Stimulated activated CD8-positive, alpha-beta memory T cell treated with anti-CD3 and anti-CD28 coated beads, Interleukin-2, amount 100 ng/mL, for 48 hours (primary cell): ENCODE data around the gene DMTF1.
"Not testable (repeated sequence)": the region's sequence is repeated elsewhere in the genome, so short reads cannot be mapped to it uniquely, and the experiment has no call there.

ENCODE experiments used
- DNase-seq, 2 donors: peaks; one replicate each; pipeline ENCODE4 v3.0.0-alpha.2; 2020; ENCODE audit warnings: low read depth in 2 of 2

The DMTF1 gene, protein sequence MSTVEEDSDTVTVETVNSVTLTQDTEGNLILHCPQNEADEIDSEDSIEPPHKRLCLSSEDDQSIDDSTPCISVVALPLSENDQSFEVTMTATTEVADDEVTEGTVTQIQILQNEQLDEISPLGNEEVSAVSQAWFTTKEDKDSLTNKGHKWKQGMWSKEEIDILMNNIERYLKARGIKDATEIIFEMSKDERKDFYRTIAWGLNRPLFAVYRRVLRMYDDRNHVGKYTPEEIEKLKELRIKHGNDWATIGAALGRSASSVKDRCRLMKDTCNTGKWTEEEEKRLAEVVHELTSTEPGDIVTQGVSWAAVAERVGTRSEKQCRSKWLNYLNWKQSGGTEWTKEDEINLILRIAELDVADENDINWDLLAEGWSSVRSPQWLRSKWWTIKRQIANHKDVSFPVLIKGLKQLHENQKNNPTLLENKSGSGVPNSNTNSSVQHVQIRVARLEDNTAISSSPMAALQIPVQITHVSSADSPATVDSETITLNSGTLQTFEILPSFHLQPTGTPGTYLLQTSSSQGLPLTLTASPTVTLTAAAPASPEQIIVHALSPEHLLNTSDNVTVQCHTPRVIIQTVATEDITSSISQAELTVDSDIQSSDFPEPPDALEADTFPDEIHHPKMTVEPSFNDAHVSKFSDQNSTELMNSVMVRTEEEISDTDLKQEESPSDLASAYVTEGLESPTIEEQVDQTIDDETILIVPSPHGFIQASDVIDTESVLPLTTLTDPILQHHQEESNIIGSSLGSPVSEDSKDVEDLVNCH

GRCh38 chr7:87152112-87152896 is at the start of gene DMTF1:
Gene DMTF1 (plus strand): TSS chr7:87152453. CDS start chr7:87164942, 12,489 bp downstream.
- peak; percentile 83 to 85 for DNase-seq

DNA sequence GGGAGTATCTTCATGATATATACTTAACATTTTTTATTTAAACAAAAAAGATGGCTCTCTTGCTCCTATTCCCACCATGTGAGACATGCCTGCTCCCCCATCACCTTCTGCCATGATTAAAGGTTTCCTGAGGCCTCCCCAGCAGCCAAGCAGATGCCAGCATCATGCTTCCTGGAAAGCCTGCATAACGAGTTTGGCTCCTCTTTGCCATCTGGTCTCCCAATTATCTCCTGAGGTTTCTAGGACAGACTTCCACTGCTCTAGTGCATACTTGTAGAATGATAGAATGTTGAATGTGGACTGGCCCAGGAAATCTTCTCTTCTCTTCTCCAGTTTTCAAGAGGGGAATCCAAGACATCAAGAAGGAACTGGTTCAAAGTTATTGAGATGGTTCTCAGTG is 46.9 kb upstream of the DMTF1 start:
- no peak for DNase-seq

- no peak for DNase-seq
These were observed 45.2 kb upstream of the DMTF1 start for GRCh38 chr7:87106974-87107612.

- no peak for DNase-seq
These were observed 44.1 kb upstream of the DMTF1 start for GRCh38 chr7:87107949-87108776.

DNA sequence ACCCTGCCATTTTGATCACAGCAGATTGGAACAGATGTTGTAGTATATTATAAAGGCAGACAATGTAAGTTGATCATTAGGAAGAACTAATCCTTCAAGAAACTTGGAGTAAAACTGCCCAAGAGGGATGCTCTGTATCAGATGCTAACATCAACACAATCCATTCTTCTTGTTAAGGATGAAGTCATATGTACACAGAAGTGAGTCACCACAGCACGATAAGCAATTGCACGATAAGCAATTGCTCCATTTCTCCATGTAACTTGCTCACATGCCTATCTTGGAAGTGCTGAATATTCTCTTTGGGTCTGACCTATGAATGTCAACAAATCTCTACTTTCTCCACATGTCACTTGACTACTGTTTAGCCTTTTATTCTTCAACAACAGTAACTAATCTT is 41.5 kb upstream of the DMTF1 start:
- DNase-seq = no peak

DNA sequence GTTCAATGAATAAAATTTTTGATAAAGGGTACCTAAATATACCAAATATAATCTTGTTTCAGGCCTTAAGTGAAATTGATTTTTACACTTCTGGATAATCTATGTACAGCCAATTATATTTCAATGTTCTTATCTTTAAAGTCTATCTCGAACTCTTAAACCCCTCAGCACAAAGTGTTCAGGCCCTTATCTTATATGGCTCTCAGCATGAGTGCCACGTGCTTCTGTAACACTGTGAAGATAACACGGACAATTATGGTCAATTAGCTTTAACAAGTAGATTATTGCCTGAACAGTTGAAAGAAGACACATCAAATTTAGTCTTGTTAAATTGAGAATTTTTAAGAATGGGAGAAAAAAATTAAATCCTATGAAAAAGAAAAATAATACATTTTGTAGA is 40.4 kb upstream of the DMTF1 start:
- no peak for DNase-seq

- DNase-seq = no peak
These were observed 39.2 kb upstream of the DMTF1 start for GRCh38 chr7:87113077-87113476.

DNA sequence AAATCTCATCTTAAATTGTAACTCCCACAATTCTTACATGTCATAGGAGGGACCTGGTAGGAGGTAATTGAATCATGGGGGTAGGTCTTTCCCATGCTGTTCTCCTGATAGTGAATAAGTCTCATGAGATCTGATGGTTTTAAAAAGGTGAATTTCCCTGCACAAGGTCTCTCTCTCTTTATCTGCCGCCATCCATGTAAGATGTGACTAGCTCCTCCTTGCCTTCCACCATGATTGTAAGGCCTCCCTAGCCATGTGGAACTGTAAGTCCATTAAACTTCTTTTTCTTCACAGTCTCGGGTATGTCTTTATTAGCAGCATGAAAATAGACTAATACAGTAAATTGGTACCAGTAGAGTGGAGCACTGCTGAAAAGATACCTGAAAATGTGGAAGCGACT is 38.3 kb upstream of the DMTF1 start:
- DNase-seq = not testable (repeated sequence)

DNA sequence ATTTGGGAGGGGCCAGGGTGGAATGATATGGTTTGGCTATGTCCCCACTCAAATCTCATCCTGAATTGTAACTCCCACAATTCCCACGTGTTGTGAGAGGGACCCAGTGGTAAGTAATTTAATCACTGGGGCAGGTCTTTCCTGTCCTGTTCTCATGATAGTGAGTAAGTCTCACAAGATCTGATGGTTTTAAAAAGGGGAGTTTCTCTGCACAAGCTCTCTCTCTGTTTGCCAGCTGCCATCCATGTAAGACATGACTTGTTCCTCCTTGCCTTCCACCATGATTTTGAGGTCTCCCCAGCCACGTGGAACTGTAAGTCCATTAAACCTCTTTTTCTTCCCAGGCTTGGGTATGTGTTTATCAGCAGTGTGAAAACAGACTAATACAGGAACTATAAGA is 36.5 kb upstream of the DMTF1 start:
- DNase-seq = not testable (repeated sequence)

DNA sequence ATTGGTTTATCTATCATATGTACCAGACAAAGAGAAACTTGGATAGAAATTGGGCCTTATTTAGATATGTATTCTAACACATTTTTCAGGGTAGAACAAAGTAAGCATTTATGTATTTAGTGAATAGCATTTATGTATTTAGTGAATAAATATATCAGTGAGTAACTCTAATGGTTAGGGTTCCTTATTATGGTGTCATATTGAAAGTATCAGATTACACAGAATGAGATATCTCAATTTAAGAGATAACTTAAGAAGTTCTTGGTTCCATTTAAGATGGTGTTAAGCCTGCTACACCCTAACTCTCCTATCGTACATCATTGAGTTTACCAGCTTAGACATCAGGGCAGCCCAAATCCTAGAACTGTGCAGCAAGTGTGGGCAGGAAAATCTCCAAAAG is 35.9 kb upstream of the DMTF1 start:
- no peak for DNase-seq

DNA sequence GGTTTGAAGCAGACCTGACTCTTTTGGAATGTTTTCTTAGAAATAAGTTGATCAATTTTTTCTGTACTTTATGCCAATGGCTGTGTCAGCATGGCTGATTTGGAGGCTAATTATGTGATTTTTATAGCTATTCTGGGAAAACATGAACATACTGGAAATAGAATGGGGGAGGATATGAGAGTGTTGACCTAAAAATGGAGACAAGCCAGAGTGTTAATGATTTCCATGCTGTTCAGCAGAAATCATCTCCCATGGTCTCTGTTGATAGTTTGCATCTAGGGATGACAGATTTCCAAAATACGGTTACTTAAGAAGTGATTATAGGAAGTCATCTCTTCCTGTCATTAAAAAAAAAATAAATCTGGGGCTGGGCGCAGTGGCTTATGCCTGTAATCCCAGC is 32.7 kb upstream of the DMTF1 start:
- DNase-seq = no peak

DNA sequence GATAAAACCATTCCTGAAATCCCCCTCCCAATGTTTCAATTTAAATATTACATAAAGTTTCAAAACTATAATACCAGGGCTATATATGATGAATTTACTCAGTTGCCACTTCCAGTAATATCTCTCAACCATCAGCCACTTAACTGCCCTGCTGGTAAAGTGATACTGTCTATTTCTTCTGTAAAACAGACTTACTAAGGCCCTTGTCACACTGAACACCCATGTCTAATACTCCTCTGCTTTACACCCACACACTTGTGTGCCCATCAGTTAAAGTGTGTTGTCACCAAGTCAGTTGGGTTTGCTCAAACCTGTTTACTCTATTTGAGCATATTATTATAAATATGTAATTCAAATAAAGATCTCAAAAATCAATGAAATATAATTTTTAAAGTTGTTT is 29.1 kb upstream of the DMTF1 start:
- DNase-seq = no peak

DNA sequence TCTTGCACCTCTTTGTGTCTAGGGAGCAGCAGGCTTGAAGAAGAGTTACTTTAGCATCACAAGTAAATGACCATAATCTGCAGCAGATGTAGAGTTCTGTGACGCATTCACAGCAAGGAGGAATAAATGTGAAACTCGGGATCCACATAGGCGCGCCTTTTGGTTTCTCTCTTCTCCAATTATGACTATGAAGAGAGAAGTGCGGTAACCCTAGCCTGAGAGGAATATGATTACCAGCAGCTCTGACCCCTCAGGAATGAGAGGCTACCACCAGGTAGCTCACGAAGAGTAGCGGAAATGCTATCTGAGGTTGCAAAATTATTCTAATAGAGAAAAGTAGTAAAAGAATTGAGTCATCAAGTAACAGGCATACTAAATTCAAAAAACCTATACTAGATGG is 25.2 kb upstream of the DMTF1 start:
- DNase-seq = no peak

DNA sequence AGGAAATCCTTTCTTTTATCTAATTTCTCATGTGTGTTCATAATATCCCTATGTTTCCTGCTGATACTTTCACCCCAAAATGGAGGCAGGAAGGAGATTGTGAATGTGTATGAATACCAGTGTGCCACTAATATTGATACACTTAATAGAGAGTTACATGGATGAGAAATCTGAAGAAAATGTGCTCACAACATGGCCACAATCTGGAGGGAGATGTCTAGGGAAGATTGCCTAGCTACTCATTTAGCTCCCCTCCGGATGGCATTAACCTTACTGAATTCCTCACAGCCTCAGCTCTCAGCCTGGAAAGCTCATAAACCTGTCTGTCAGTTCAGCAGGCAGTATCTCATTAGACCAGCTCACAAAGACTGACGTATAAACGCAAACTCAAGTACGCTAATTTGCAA is 23.4 kb upstream of the DMTF1 start:
- DNase-seq = no peak

DNA sequence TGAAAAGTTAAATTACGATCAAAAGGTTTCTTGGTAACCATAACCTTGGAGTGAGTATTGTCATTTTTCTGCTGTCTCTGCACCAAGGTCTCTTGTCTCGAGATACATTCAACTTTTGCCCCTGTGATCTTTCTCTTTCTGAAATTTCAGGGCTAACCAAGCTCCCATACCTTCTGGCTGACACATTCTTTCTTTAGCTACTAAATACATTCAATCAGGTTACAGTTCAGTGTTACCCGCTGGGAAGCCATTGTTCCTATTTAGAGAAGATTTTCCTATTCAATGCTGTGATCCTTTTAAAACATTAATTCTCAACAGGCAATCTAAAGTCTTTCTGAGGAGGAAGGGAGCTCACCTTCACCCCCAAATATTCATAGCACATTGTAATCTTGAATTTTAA is 22.9 kb upstream of the DMTF1 start:
- no peak for DNase-seq

DNA sequence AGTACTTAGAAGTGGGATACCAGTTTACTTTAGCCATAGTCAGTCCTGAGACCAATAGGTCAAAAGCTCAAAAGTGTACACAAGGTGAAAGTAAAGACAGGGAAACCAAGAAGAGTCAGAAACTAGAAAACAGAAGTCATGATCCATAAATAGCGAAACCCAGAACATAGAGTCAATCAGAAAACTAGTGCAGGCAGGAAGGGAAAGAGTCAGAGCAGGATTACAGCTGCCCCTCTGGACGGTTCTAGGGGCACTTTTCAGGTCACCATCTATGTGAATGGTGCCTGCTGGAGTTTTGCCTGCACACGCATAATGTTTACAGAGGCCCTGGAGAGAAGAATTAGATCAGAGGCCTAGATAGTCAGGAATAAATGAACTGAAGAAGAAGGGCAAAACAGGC is 22.4 kb upstream of the DMTF1 start:
- DNase-seq = no peak

DNA sequence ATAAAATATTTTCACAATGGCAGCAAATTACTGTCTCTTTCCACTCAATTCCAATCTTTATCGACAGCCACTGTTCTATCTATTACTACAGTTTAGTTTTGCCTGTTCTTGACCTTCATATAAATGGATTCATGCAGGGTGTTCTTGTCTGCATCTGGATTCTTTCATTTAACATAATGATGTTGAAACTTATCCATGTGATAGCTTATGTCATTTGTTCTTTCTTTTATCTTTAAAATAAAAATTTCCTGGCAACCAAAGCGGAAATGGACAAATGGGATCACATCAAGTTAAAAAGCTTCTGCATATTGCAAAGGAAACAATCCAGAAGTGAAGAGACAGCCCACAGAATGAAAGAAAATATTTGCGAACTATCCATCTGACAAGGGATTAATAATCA is 20.5 kb upstream of the DMTF1 start:
- no peak for DNase-seq

DNA sequence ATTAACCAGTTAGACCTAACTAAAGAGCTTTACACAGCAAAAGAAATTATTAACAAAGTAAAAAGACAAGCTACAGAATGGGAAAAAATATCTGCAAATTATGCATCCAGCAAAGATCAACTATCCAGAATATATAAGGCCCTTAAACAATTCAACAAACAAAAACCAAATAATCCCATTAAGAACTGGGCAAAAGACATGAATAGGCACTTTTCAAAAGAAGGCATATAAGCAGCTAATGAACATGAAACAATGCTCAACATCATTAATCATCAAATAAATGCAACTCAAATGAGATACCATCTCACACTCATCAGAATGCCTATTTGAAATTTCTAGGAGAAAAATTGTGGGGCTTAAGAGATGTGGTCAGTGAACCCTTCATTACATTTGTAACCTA is 15.0 kb upstream of the DMTF1 start:
- no peak for DNase-seq

DNA sequence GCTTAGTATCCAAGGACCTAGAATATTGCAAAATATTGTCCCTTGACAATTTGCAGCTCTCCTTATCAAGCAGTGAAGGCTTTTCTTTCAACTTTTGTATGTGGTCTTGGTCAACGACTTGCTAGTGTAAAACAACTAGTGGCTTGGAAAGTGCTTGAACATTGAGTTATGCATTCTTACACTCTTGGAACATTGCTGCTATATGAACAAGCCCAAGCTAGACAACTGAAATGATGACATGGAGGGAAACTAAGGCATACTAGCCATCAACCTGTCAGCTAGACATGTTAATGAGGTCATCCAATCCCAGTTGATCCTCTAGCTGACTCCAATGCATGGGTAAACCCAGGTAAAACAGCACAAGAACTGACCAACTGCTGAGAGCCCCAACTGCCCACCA is 12.7 kb upstream of the DMTF1 start:
- DNase-seq = no peak

DNA sequence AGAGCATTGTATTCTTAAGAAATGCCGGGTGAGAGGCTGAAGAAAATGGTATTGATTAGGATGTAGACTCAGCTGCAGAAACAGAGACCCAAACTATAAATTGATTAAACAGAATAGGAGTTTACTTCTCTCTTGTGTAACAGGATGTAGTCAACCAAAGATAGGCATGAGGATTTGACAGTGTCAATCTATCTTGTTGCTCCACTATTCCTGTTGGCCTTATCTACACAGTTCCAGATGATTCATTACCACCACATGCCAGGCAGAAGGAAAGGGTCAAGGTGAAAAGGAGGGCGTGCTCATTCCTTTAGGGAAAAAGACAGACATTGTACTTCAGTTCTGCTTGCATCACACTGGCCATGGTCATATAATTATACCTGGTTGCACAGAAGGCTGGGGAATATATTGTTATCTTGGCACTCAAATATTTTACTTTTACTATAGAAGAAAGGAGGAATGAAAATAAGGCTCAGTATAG is 11.9 kb upstream of the DMTF1 start:
- no peak for DNase-seq

DNA sequence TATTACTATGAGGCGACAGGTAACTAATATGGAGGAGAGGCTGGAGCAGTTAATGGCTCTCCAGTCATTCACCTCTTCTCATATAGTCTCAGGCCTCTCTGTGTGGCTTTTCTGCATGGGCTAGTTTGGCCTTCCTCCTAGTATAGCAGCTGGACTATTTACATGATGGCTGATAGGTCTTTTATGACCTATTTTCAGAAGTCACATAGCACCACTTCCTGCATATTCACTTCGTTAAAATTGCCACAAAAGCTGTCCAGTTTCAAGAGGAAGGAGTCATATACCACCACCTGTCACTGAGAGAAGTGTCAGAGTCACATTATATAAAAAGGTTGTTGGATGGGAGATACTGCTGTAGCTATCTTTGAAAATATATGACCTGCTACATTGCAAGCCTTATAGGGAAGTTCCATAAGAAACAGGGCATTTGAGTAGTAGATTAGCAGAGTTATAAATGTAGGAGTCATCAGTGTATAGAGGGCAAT is 8.0 kb upstream of the DMTF1 start:
- no peak for DNase-seq
